ENCODE results near the gene CFAP61.
"Not testable (repeated sequence)": the region's sequence is repeated elsewhere in the genome, so short reads cannot be mapped to it uniquely, and the experiment has no call there.

The CFAP61 gene

GRCh38 chr20:20231528-20232298 lies 179.4 kb downstream of the CFAP61 start:
- no peak for DNase-seq (ENCODE audit: low read depth in 2 of 2)

GRCh38 chr20:20233041-20233514 lies 180.7 kb downstream of the CFAP61 start:
- no peak for DNase-seq (ENCODE audit: low read depth in 2 of 2)

GRCh38 chr20:20235681-20236080 lies 183.3 kb downstream of the CFAP61 start:
- DNase-seq (ENCODE audit: low read depth in 2 of 2), result no peak

- no peak for DNase-seq (ENCODE audit: low read depth in 2 of 2)
Measured at GRCh38 chr20:20237093-20237959, 185.0 kb downstream of the CFAP61 start.

GRCh38 chr20:20241976-20242375 lies 189.6 kb downstream of the CFAP61 start:
- DNase-seq (ENCODE audit: low read depth in 2 of 2), result no peak

GRCh38 chr20:20244384-20244783 lies 192.1 kb downstream of the CFAP61 start:
- DNase-seq (ENCODE audit: low read depth in 2 of 2), result not testable (repeated sequence)

- DNase-seq (ENCODE audit: low read depth in 2 of 2), result no peak
Measured at GRCh38 chr20:20246996-20247633, 194.8 kb downstream of the CFAP61 start.

GRCh38 chr20:20248620-20249200 lies 196.4 kb downstream of the CFAP61 start:
- no peak for DNase-seq (ENCODE audit: low read depth in 2 of 2)

GRCh38 chr20:20251317-20251716 lies 199.0 kb downstream of the CFAP61 start:
- no peak for DNase-seq (ENCODE audit: low read depth in 2 of 2)

GRCh38 chr20:20251836-20252235 lies 199.5 kb downstream of the CFAP61 start:
- no peak for DNase-seq (ENCODE audit: low read depth in 2 of 2)

- DNase-seq (ENCODE audit: low read depth in 2 of 2), result no peak
Measured at GRCh38 chr20:20253039-20253743, 200.9 kb downstream of the CFAP61 start.

GRCh38 chr20:20253744-20254330 lies 201.5 kb downstream of the CFAP61 start:
- no peak for DNase-seq (ENCODE audit: low read depth in 2 of 2)

- DNase-seq (ENCODE audit: low read depth in 2 of 2), result no peak
Measured at GRCh38 chr20:20255099-20255498, 202.8 kb downstream of the CFAP61 start.

- no peak for DNase-seq (ENCODE audit: low read depth in 2 of 2)
Measured at GRCh38 chr20:20259533-20259932, 207.2 kb downstream of the CFAP61 start.

- no peak for DNase-seq (ENCODE audit: low read depth in 2 of 2)
Measured at GRCh38 chr20:20261159-20261558, 208.8 kb downstream of the CFAP61 start.

GRCh38 chr20:20265210-20265609 lies 212.9 kb downstream of the CFAP61 start:
- DNase-seq (ENCODE audit: low read depth in 2 of 2), result no peak

GRCh38 chr20:20266552-20266951 lies 214.2 kb downstream of the CFAP61 start:
- no peak for DNase-seq (ENCODE audit: low read depth in 2 of 2)

- no peak for DNase-seq (ENCODE audit: low read depth in 2 of 2)
Measured at GRCh38 chr20:20267685-20268370, 215.5 kb downstream of the CFAP61 start.

GRCh38 chr20:20271271-20271670 lies 218.9 kb downstream of the CFAP61 start:
- no peak for DNase-seq (ENCODE audit: low read depth in 2 of 2)

GRCh38 chr20:20272686-20273085 lies 220.4 kb downstream of the CFAP61 start:
- DNase-seq (ENCODE audit: low read depth in 2 of 2), result no peak

All from stimulated activated CD8-positive, alpha-beta memory T cell treated with anti-CD3 and anti-CD28 coated beads, Interleukin-15, amount 100 ng/mL, for 48 hours (primary cell).